ENCODE data around the gene TEPSIN.

The TEPSIN gene

GRCh38 chr17:81196505-81197408 is 42.1 kb downstream of the TEPSIN start:
- no peak for ATAC-seq (ENCODE audit: insufficient read depth, low read depth)
- no peak overlapping the region for H2AFZ ChIP-seq (ENCODE audit: low read depth, low read length)
- H3K27ac ChIP-seq (ENCODE audit: low read length): no peak overlapping the region
- no peak overlapping the region for H3K4me2 ChIP-seq (ENCODE audit: insufficient read depth, low read length)
- peaks cover 65% of the 10 kb centered on the region for H3K36me3 ChIP-seq (ENCODE audit: insufficient read depth, low read length)
- H3K4me1 ChIP-seq (ENCODE audit: insufficient read depth, low read length): no peaks in the 10 kb centered on the region
- no peak overlapping the region for H3K9ac ChIP-seq (ENCODE audit: low read depth, low read length)
- no peaks in the 10 kb centered on the region for H3K27me3 ChIP-seq (ENCODE audit: insufficient read depth, low read length, poor library complexity)
- TF ChIP-seq CTCF (IDR thresholded peaks at IDR 0.05; ENCODE audit: borderline replicate concordance, extremely low read depth, low read length, poor library complexity, severe bottlenecking) (no peak), EZH2 (IDR thresholded peaks at IDR 0.05; ENCODE audit: borderline replicate concordance, low read depth, low read length, severe bottlenecking) (no peak)
- H3K9me3 ChIP-seq (ENCODE audit: insufficient read depth, low read length, severe bottlenecking): no peaks in the 10 kb centered on the region
- no peak for DNase-seq
- H3K79me2 ChIP-seq (ENCODE audit: insufficient read depth, low read length): no peaks in the 10 kb centered on the region
- H3K4me3 ChIP-seq (ENCODE audit: low read depth in 1 of 2, low read length in 2 of 2): no peak overlapping the region
- H4K20me1 ChIP-seq (ENCODE audit: insufficient read depth, low read length): no peaks in the 10 kb centered on the region

GRCh38 chr17:81195941-81196495 is 42.8 kb downstream of the TEPSIN start:
- ATAC-seq (ENCODE audit: insufficient read depth, low read depth) (no peak), DNase-seq (no peak)
- Histone ChIP-seq H3K9me3 (ENCODE audit: insufficient read depth, low read length, severe bottlenecking) (no peaks in the 10 kb centered on the region), H3K4me3 (ENCODE audit: low read depth in 1 of 2, low read length in 2 of 2) (no peak overlapping the region), H3K4me1 (ENCODE audit: insufficient read depth, low read length) (no peaks in the 10 kb centered on the region), H3K9ac (ENCODE audit: low read depth, low read length) (no peak overlapping the region), H3K27ac (ENCODE audit: low read length) (no peak overlapping the region), H3K4me2 (ENCODE audit: insufficient read depth, low read length) (no peak overlapping the region), H3K79me2 (ENCODE audit: insufficient read depth, low read length) (no peaks in the 10 kb centered on the region), H3K27me3 (ENCODE audit: insufficient read depth, low read length, poor library complexity) (no peaks in the 10 kb centered on the region), H3K36me3 (ENCODE audit: insufficient read depth, low read length) (peaks cover 68% of the 10 kb centered on the region), H2AFZ (ENCODE audit: low read depth, low read length) (no peak overlapping the region), H4K20me1 (ENCODE audit: insufficient read depth, low read length) (no peaks in the 10 kb centered on the region)
- TF ChIP-seq CTCF (IDR thresholded peaks at IDR 0.05; ENCODE audit: borderline replicate concordance, extremely low read depth, low read length, poor library complexity, severe bottlenecking) (no peak), EZH2 (IDR thresholded peaks at IDR 0.05; ENCODE audit: borderline replicate concordance, low read depth, low read length, severe bottlenecking) (no peak)

- no peaks in the 10 kb centered on the region for H4K20me1 ChIP-seq (ENCODE audit: insufficient read depth, low read length)
- H3K4me1 ChIP-seq (ENCODE audit: insufficient read depth, low read length): no peaks in the 10 kb centered on the region
- no peaks in the 10 kb centered on the region for H3K79me2 ChIP-seq (ENCODE audit: insufficient read depth, low read length)
- no peak for DNase-seq
- no peaks in the 10 kb centered on the region for H3K27me3 ChIP-seq (ENCODE audit: insufficient read depth, low read length, poor library complexity)
- H3K4me2 ChIP-seq (ENCODE audit: insufficient read depth, low read length): no peak overlapping the region
- H3K9me3 ChIP-seq (ENCODE audit: insufficient read depth, low read length, severe bottlenecking): no peaks in the 10 kb centered on the region
- no peak overlapping the region for H2AFZ ChIP-seq (ENCODE audit: low read depth, low read length)
- H3K9ac ChIP-seq (ENCODE audit: low read depth, low read length): no peak overlapping the region
- ATAC-seq (ENCODE audit: insufficient read depth, low read depth): no peak
- no peak for TF ChIP-seq EZH2 (IDR thresholded peaks at IDR 0.05; ENCODE audit: borderline replicate concordance, low read depth, low read length, severe bottlenecking)
- TF ChIP-seq CTCF (IDR thresholded peaks at IDR 0.05; ENCODE audit: borderline replicate concordance, extremely low read depth, low read length, poor library complexity, severe bottlenecking): no peak
- H3K36me3 ChIP-seq (ENCODE audit: insufficient read depth, low read length): peaks cover 68% of the 10 kb centered on the region
- H3K27ac ChIP-seq (ENCODE audit: low read length): no peak overlapping the region
- no peak overlapping the region for H3K4me3 ChIP-seq (ENCODE audit: low read depth in 1 of 2, low read length in 2 of 2)
Observed at GRCh38 chr17:81194941-81195901, 43.6 kb downstream of the TEPSIN start.

Data from DND-41 (cell line).